Heart right ventricle (tissue), 16 donors: ENCODE results near the gene AP2M1. TPM values are rescaled to one million over a fixed set of nuclear protein-coding genes. Genes with fewer than 3 reads are reported as not detected.

Experiments
- ATAC-seq, 8 donors: fragments of 200-7000 bp; cut with Tn5 transposase; one replicate each; pipeline ENCODE4 v1.9.1; 2020; ENCODE audit warnings: mild to moderate bottlenecking in 8 of 8, moderate library complexity in 8 of 8, moderate number of reproducible peaks in 1 of 8
- DNase-seq, 2 donors: peaks; one replicate each; pipeline ENCODE4 v3.0.0-alpha.2; 2020
- H3K27ac ChIP-seq, 10 donors: fragments of 200-600 bp; sonication (generic) in 2 of 10; one replicate each; pipeline versions ENCODE4 v1.5.0 to v1.8.0; 2020 to 2022; ENCODE audit warnings: mild to moderate bottlenecking in 3 of 10
- H3K27me3 ChIP-seq, 7 donors: fragments of 200-600 bp; one replicate each; pipeline ENCODE4 v1.8.0; 2021 to 2022; ENCODE audit warnings: mild to moderate bottlenecking in 2 of 7
- H3K36me3 ChIP-seq, 9 donors: fragments of 200-600 bp; sonication (generic) in 1 of 9; one replicate each; pipeline versions ENCODE4 v1.5.0 to v1.8.0; 2020 to 2022; ENCODE audit warnings: mild to moderate bottlenecking in 2 of 9
- H3K4me1 ChIP-seq, 9 donors: fragments of 200-600 bp; sonication (generic) in 1 of 9; one replicate each; pipeline versions ENCODE4 v1.5.0 to v1.8.0; 2020 to 2022; ENCODE audit warnings: mild to moderate bottlenecking in 4 of 9
- H3K4me3 ChIP-seq, 10 donors: fragments of 200-600 bp; sonication (generic) in 2 of 10; one replicate each; pipeline versions ENCODE4 v1.5.0 to v1.8.0; 2020 to 2022; ENCODE audit warnings: mild to moderate bottlenecking in 7 of 10, moderate library complexity in 2 of 10
- H3K9me3 ChIP-seq, 11 donors: fragments of 200-600 bp in 10 of 11; sonication (generic) in 2 of 11; one replicate each; pipeline versions ENCODE4 v1.5.0 to v1.8.0; 2013 to 2022; ENCODE audit warnings: mild to moderate bottlenecking in 2 of 11, control low read depth in 1 of 11, moderate library complexity in 1 of 11
- CTCF ChIP-seq, 9 donors: fragments of 200-600 bp; sonication (generic) in 2 of 9; IDR thresholded peaks; one replicate each; pipeline versions ENCODE4 v1.5.0 to v1.8.0; 2021 to 2022; ENCODE audit warnings: antibody characterized with exemption in 9 of 9, mild to moderate bottlenecking in 5 of 9, moderate library complexity in 1 of 9
- WGBS, 2 donors: extraction: QIAGEN DNeasy Blood & Tissue Kit; methylation state at CpG; one replicate each; pipeline ENCODE4 v1.1.7; 2013; ENCODE audit warnings: inconsistent platforms in 1 of 2; 5-methylcytosine and 5-hydroxymethylcytosine counted together
- intact Hi-C, 10 donors: fragments of 100-400 bp; cut with DNase I; formaldehyde crosslinking; loops; one replicate each; pipeline versions ENCODE4 v1.11.1 to v1.14.2; 2022
- polyA plus RNA-seq, 2 donors: library from polyadenylated mRNA; stranded (reverse); fragments of 200-250 nt; gene quantifications; one replicate each; pipeline ENCODE4 v1.2.3, GENCODE V29; 2013
- total RNA-seq, 10 donors: library from RNA; stranded (reverse); fragmentation: NEBNext Ultra II Directional in 3 of 10; extraction: Animal tissue kit (Norgen Biotek cat#: 25700) in 3 of 10; gene quantifications; one replicate each; pipeline versions ENCODE4 v1.2.1 to v1.2.4, GENCODE V29; 2021 to 2023
- donor health status: Arrhythmogenic right ventricular cardiomyopathy.
- donor health status: ischemic (EF 13 %, LVEDD 7.1; RV severe dilation, severe dysfunction).
- donor health status: healthy with polysubstance abuse.
- donor health status: DM: no; HTN: yes; CAD: no.
- donor health status: DM: no; HTN: no; CAD: no.
- donor health status: ischemic (EF 25% LVEDD 6.9; RV normal size, moderate dysfunction).
- donor health status: ischemic (EF 25% LVEDD 5.7; RV mildly dilated, moderate dysfunction).
- donor health status: healthy.
- donor health status: DM: yes; HTN: yes; CAD: no.
- donor health status: Ischemic cardiomyopathy.
- donor health status: ischemic (EF 35%, LVEDD 5.7; RV mildly dilated, moderate dysfunction).
- donor health status: nonischemic (EF 11% LVEDD 7.7; RV severe dilation, severe dysfunction).
- donor health status: DM: yes; HTN: yes; CAD: no.
- donor health status: PGD.
- donor health status: ischemic (EF 29% LVEDD 5.4; RV normal size, mild dysfunction).
- donor health status: nonischemic (EF 23%, LVEDD 6.1; RV moderate dilation, normal function).

The AP2M1 gene
- total and polyA plus RNA-seq, 12 donors, result 187 to 390 (median 321) TPM

DNA sequence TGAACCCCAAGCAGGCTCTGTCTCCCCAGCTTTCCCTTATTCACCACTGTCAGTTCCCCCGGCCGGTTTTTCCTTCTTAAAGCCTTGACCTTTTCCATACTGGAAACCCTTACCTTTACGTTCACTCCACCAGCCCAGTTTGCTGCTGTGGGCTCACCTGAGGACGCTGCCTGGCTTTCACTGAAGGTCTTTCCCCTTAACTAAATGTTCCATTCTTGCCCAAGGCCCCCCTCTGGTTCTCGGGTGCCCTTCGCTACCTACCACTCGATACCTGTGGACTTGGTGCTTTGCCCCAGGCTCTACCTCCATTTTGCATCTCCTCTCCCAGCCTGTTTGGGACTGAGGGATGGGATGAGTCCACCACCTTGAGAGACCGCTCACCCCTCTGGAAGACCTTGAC is 851 bp downstream of the AP2M1 start:
- DNase-seq (no peak), ATAC-seq (no peak)
- Histone ChIP-seq H3K4me3 (peak overlapping the region; percentile 86 to 100 (median 94)), H3K36me3 (peaks cover 0 to 70% (median 56%) of the 10 kb centered on the region in 9 donors), H3K27me3 (no peaks in the 10 kb centered on the region), H3K9me3 (no peaks in the 10 kb centered on the region), H3K4me1 (peaks cover 10 to 67% (median 42%) of the 10 kb centered on the region in 9 donors), H3K27ac (peak overlapping the region; percentile 87 to 99 (median 98))
- intact Hi-C loops, result loop anchor here in 4 of 10 donors (2.0 to 5.0 kb wide), 3 partner anchors 19 to 122 kb away; partner anchors contain the start of genes EIF2B5 (in 1 of the 4) and PSMD2 (in 1 of the 4)
- WGBS, 2 donors, result 16 to 21% methylated on average over 8 of the region's 8 CpGs
- TF ChIP-seq CTCF (IDR thresholded peaks at IDR 0.05), result no peak

DNA sequence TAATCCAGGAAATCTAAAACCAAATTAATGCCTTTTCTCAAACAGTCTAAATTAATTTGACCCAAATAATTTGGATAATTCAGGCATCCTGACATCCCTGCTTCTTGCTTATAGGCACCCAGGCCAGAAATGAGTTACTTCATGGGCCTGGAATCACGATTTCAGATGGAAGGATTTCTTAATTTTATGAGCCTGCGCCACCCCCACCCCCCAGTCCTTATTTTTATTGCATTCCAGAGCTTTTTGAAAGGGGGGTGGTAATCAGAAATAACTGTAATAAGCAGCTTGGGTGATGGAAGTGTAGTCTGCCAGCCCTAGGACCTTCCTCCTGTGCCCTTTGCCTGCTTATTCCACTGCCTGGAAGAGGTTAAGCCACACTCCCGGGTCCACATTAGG is 1.3 kb downstream of the AP2M1 start:
- DNase-seq, result no peak
- peak overlapping the region; percentile 21 to 99 (median 98) for H3K27ac ChIP-seq
- peak in 1 of 8 donors; percentile 4 for ATAC-seq
- TF ChIP-seq CTCF (IDR thresholded peaks at IDR 0.05), result no peak
- 27 to 29% methylated on average over 3 of the region's 3 CpGs for WGBS, 2 donors
- peak overlapping the region; percentile 86 to 100 (median 94) for H3K4me3 ChIP-seq
- peaks cover 3 to 70% (median 56%) of the 10 kb centered on the region in 9 donors for H3K36me3 ChIP-seq
- peaks cover 10 to 68% (median 42%) of the 10 kb centered on the region in 9 donors for H3K4me1 ChIP-seq
- H3K27me3 ChIP-seq, result no peaks in the 10 kb centered on the region
- intact Hi-C loops, result loop anchor here in 4 of 10 donors (2.0 to 5.0 kb wide), 3 partner anchors 19 to 121 kb away; partner anchors contain the start of genes EIF2B5 (in 1 of the 4) and PSMD2 (in 1 of the 4)
- H3K9me3 ChIP-seq, result no peaks in the 10 kb centered on the region

DNA sequence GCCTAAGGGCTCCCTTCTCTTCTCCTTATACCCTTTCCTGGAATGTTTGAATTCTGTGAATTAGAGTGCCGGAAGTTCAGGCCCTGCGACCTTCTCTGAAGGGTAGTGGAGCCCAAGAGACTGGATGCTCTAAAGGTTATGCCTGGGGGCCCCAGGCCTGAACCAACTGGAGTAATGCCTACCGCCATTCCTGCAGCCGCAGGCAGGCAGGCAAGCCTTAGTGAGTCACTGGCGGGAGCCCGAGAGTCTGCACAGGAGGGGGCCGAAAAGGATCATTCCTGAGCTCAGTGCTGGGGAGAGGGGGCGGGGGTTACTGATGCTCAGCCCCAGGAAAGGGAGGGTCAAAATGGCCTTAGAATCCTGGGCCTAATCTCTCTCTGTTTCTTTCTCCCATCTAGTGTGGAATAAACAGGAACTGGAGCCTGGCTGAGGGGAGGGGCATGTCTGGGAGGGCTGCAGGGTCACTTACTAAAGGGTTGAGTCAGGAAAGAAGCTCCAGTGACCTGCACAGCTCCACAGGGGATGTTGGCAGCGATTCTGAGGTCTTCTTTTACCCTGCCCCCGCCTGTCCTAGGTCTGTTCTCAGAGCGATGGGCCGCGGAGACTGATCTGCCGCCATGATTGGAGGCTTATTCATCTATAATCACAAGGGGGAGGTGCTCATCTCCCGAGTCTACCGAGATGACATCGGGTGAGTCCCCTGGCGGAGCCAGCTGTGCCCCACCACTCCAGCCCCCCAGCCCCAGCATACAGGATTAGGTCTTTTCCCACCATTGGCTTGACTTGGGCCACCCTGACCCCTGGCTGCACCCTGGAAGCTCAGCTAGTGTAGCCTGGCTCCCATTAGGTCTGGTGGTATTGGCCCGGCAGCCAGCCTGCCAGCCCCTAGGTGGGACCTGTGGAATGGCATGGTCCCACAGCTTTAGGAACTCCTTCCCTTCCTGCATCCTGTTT is 2.0 kb downstream of the AP2M1 start:
- Histone ChIP-seq H3K36me3 (peaks cover 10 to 70% (median 56%) of the 10 kb centered on the region in 9 donors), H3K4me3 (peak overlapping the region; percentile 86 to 100 (median 94)), H3K4me1 (peaks cover 10 to 68% (median 42%) of the 10 kb centered on the region in 9 donors), H3K27ac (peak overlapping the region; percentile 21 to 99 (median 98)), H3K27me3 (no peaks in the 10 kb centered on the region), H3K9me3 (no peaks in the 10 kb centered on the region)
- ATAC-seq, result peak; percentile 27 to 60 (median 49)
- WGBS, 2 donors, result 20 to 23% methylated on average over 19 of the region's 19 CpGs
- intact Hi-C loops, result loop anchor here in 2 of 10 donors (5.0 kb wide), 2 partner anchors 39 to 121 kb away; partner anchors contain the start of genes EIF2B5 (in 1 of the 2) and PSMD2 (in 1 of the 2)
- no peak for TF ChIP-seq CTCF (IDR thresholded peaks at IDR 0.05)
- DNase-seq, result peak; percentile 56 to 77

GRCh38 chr3:184177331-184177731 is 2.7 kb downstream of the AP2M1 start:
- DNase-seq (no peak), ATAC-seq (no peak)
- TF ChIP-seq CTCF (IDR thresholded peaks at IDR 0.05), result no peak
- Histone ChIP-seq H3K27me3 (no peaks in the 10 kb centered on the region), H3K4me3 (peak overlapping the region in 8 of 10 donors; percentile 86 to 100 (median 97)), H3K9me3 (no peaks in the 10 kb centered on the region), H3K27ac (peak overlapping the region in 9 of 10 donors; percentile 92 to 99 (median 98)), H3K4me1 (peaks cover 10 to 68% (median 42%) of the 10 kb centered on the region in 9 donors), H3K36me3 (peaks cover 10 to 70% (median 56%) of the 10 kb centered on the region in 9 donors)
- intact Hi-C loops, result loop anchor here in 2 of 10 donors (5.0 kb wide), 2 partner anchors 40 to 120 kb away; partner anchors contain the start of genes EIF2B5 (in 1 of the 2) and PSMD2 (in 1 of the 2)
- WGBS, 2 donors, result 20 to 32% methylated on average over 4 of the region's 4 CpGs
